Activated CD8-positive, alpha-beta memory T cell treated with anti-CD3 and anti-CD28 coated beads for 36 hours (primary cell): Measurements from ENCODE around the gene EGFLAM. TPM values are rescaled to one million over a fixed set of nuclear protein-coding genes. Genes with fewer than 3 reads are reported as not detected.

Experiments used
- CTCF ChIA-PET: fragments of 350-600 bp; sonication (Branson Sonifier 250); formaldehyde crosslinking; loops from one replicate; lab custom pipeline; 2021; ENCODE audit warnings: antibody characterized with exemption; lab: Charles Lee
- POLR2A ChIA-PET: fragments of 350-600 bp; sonication (Branson Sonifier 250); formaldehyde crosslinking; loops from one replicate; lab custom pipeline; 2021; ENCODE audit warnings: antibody characterized with exemption; lab: Charles Lee
- total RNA-seq, 2 experiments: library from RNA; stranded (reverse); gene quantifications; one replicate each; pipeline ENCODE4 v1.2.3, GENCODE V29; 2021

EGFLAM gene
- total RNA-seq, 2 experiments from 2014 or later: not detected

- CTCF ChIA-PET: interaction anchor here (1.0 kb wide), 1 partner anchor 10 kb away, joined by 3 read pairs; no protein-coding TSS in a partner anchor
Observed at GRCh38 chr5:38431242-38431853, 173.0 kb downstream of the EGFLAM start.

GRCh38 chr5:38433160-38433861 lies 175.0 kb downstream of the EGFLAM start:
- ChIA-PET CTCF (interaction anchor here (1.5 kb wide), 1 partner anchor 8 kb away, joined by 4 read pairs; no protein-coding TSS in a partner anchor), POLR2A (no interaction called here)

More at GRCh38 chr5:38431242-38431853, 173.0 kb downstream of the EGFLAM start:
- POLR2A ChIA-PET: no interaction called here

- ChIA-PET CTCF (no interaction called here), POLR2A (no interaction called here)
Observed at GRCh38 chr5:38434966-38435705, 176.8 kb downstream of the EGFLAM start.

- ChIA-PET POLR2A (no interaction called here), CTCF (no interaction called here)
Observed at GRCh38 chr5:38438757-38439156, 180.4 kb downstream of the EGFLAM start.

GRCh38 chr5:38441453-38442246 lies 183.3 kb downstream of the EGFLAM start:
- CTCF ChIA-PET: interaction anchor here (0.5 to 3.6 kb wide), 32 partner anchors 8 to 755 kb away, joined by 3 to 36 read pairs (median 3); no protein-coding TSS in a partner anchor

GRCh38 chr5:38442247-38442573 lies 183.9 kb downstream of the EGFLAM start:
- ChIA-PET POLR2A (no interaction called here), CTCF (interaction anchor here (0.5 to 3.6 kb wide), 26 partner anchors 9 to 481 kb away, joined by 3 to 36 read pairs (median 3); no protein-coding TSS in a partner anchor)

More at GRCh38 chr5:38441453-38442246, 183.3 kb downstream of the EGFLAM start:
- POLR2A ChIA-PET: no interaction called here

GRCh38 chr5:38443390-38443789 lies 185.0 kb downstream of the EGFLAM start:
- ChIA-PET CTCF (interaction anchor here (0.7 to 3.6 kb wide), 3 partner anchors 366 to 479 kb away, joined by 3 to 36 read pairs (median 13); no protein-coding TSS in a partner anchor), POLR2A (no interaction called here)

GRCh38 chr5:38445374-38446028 lies 187.1 kb downstream of the EGFLAM start:
- CTCF ChIA-PET: interaction anchor here (1.5 kb wide), 1 partner anchor 9 kb away, joined by 4 read pairs; no protein-coding TSS in a partner anchor
- POLR2A ChIA-PET: no interaction called here

- ChIA-PET CTCF (interaction anchor here (1.5 kb wide), 1 partner anchor 9 kb away, joined by 4 read pairs; no protein-coding TSS in a partner anchor), POLR2A (no interaction called here)
Observed at GRCh38 chr5:38446029-38446522, 187.7 kb downstream of the EGFLAM start.

GRCh38 chr5:38447056-38447455 lies 188.7 kb downstream of the EGFLAM start:
- CTCF ChIA-PET: interaction anchor here (1.5 kb wide), 1 partner anchor 10 kb away, joined by 4 read pairs; no protein-coding TSS in a partner anchor
- POLR2A ChIA-PET: no interaction called here

- CTCF ChIA-PET: no interaction called here
- POLR2A ChIA-PET: no interaction called here
Observed at GRCh38 chr5:38447786-38448185, 189.4 kb downstream of the EGFLAM start.

GRCh38 chr5:38448568-38449350 lies 190.4 kb downstream of the EGFLAM start:
- CTCF ChIA-PET: no interaction called here

GRCh38 chr5:38450627-38451026 lies 192.3 kb downstream of the EGFLAM start:
- POLR2A ChIA-PET: no interaction called here
- CTCF ChIA-PET: interaction anchor here (1.1 to 1.4 kb wide), 2 partner anchors 9 to 359 kb away, joined by 3 read pairs; no protein-coding TSS in a partner anchor

More at GRCh38 chr5:38448568-38449350, 190.4 kb downstream of the EGFLAM start:
- POLR2A ChIA-PET: no interaction called here

GRCh38 chr5:38451074-38451725 lies 192.8 kb downstream of the EGFLAM start:
- CTCF ChIA-PET: interaction anchor here (0.6 to 1.4 kb wide), 4 partner anchors 9 to 732 kb away, joined by 3 read pairs; no protein-coding TSS in a partner anchor
- POLR2A ChIA-PET: no interaction called here

GRCh38 chr5:38452201-38452600 lies 193.8 kb downstream of the EGFLAM start:
- POLR2A ChIA-PET: no interaction called here

GRCh38 chr5:38453506-38453905 lies 195.1 kb downstream of the EGFLAM start:
- POLR2A ChIA-PET: no interaction called here
- CTCF ChIA-PET: interaction anchor here (0.5 to 1.4 kb wide), 3 partner anchors 12 to 210 kb away, joined by 3 to 5 read pairs (median 3); no protein-coding TSS in a partner anchor

More at GRCh38 chr5:38452201-38452600, 193.8 kb downstream of the EGFLAM start:
- CTCF ChIA-PET: interaction anchor here (0.8 kb wide), 1 partner anchor 10 kb away, joined by 3 read pairs; no protein-coding TSS in a partner anchor
